ENCODE data around the gene OTUD5.
"Not testable (repeated sequence)": the region's sequence is repeated elsewhere in the genome, so short reads cannot be mapped to it uniquely, and the experiment has no call there.

Gene OTUD5

GRCh38 chrX:48897157-48897624 is 60.2 kb downstream of the OTUD5 start:
- H3K4me1 ChIP-seq (ENCODE audit: control insufficient read depth, insufficient read depth, low read length, poor library complexity, severe bottlenecking): no peaks in the 10 kb centered on the region
- 0 to 1% methylated on average over 17 to 19 of the region's 38 CpGs for WGBS, 2 experiments (ENCODE audit: insufficient coverage in 2 of 2)
- H3K4me3 ChIP-seq (ENCODE audit: extremely low read depth, insufficient read depth, low read length, poor library complexity, severe bottlenecking): peak overlapping the region; percentile 58
- peaks cover 44% of the 10 kb centered on the region for H3K36me3 ChIP-seq (ENCODE audit: control insufficient read depth, insufficient read depth, low read length)
- H3K9me3 ChIP-seq (ENCODE audit: control insufficient read depth, low read length): no peaks in the 10 kb centered on the region
- H3K27ac ChIP-seq (ENCODE audit: low read depth, low read length, severe bottlenecking): peak overlapping the region; percentile 92

GRCh38 chrX:48896611-48897011 is 60.8 kb downstream of the OTUD5 start:
- Histone ChIP-seq H3K4me1 (ENCODE audit: control insufficient read depth, insufficient read depth, low read length, poor library complexity, severe bottlenecking) (no peaks in the 10 kb centered on the region), H3K27ac (ENCODE audit: low read depth, low read length, severe bottlenecking) (peak overlapping the region; percentile 92), H3K9me3 (ENCODE audit: control insufficient read depth, low read length) (no peaks in the 10 kb centered on the region), H3K4me3 (ENCODE audit: extremely low read depth, insufficient read depth, low read length, poor library complexity, severe bottlenecking) (peak overlapping the region; percentile 58), H3K36me3 (ENCODE audit: control insufficient read depth, insufficient read depth, low read length) (peaks cover 38% of the 10 kb centered on the region)
- no CpG with 5 or more reads among the region's 9 CpGs for WGBS, 2 experiments (ENCODE audit: insufficient coverage in 2 of 2)

- Histone ChIP-seq H3K9me3 (ENCODE audit: control insufficient read depth, low read length) (no peaks in the 10 kb centered on the region), H3K27ac (ENCODE audit: low read depth, low read length, severe bottlenecking) (no peak overlapping the region), H3K4me3 (ENCODE audit: extremely low read depth, insufficient read depth, low read length, poor library complexity, severe bottlenecking) (no peak overlapping the region), H3K4me1 (ENCODE audit: control insufficient read depth, insufficient read depth, low read length, poor library complexity, severe bottlenecking) (no peaks in the 10 kb centered on the region), H3K36me3 (ENCODE audit: control insufficient read depth, insufficient read depth, low read length) (peaks cover 27% of the 10 kb centered on the region)
- no CpG with 5 or more reads among the region's 6 CpGs for WGBS, 2 experiments (ENCODE audit: insufficient coverage in 2 of 2)
Observed at GRCh38 chrX:48894891-48895290, 62.5 kb downstream of the OTUD5 start.

GRCh38 chrX:48893556-48894348 is 63.7 kb downstream of the OTUD5 start:
- 100% methylated on average over 4 of the region's 16 CpGs for WGBS, 2 experiments (ENCODE audit: insufficient coverage in 2 of 2)
- Histone ChIP-seq H3K4me1 (ENCODE audit: control insufficient read depth, insufficient read depth, low read length, poor library complexity, severe bottlenecking) (no peaks in the 10 kb centered on the region), H3K4me3 (ENCODE audit: extremely low read depth, insufficient read depth, low read length, poor library complexity, severe bottlenecking) (no peak overlapping the region), H3K36me3 (ENCODE audit: control insufficient read depth, insufficient read depth, low read length) (peaks cover 18% of the 10 kb centered on the region), H3K9me3 (ENCODE audit: control insufficient read depth, low read length) (no peaks in the 10 kb centered on the region), H3K27ac (ENCODE audit: low read depth, low read length, severe bottlenecking) (no peak overlapping the region)

- Histone ChIP-seq H3K4me3 (ENCODE audit: extremely low read depth, insufficient read depth, low read length, poor library complexity, severe bottlenecking) (no peak overlapping the region), H3K4me1 (ENCODE audit: control insufficient read depth, insufficient read depth, low read length, poor library complexity, severe bottlenecking) (no peaks in the 10 kb centered on the region), H3K27ac (ENCODE audit: low read depth, low read length, severe bottlenecking) (no peak overlapping the region), H3K36me3 (ENCODE audit: control insufficient read depth, insufficient read depth, low read length) (peaks cover 18% of the 10 kb centered on the region), H3K9me3 (ENCODE audit: control insufficient read depth, low read length) (no peaks in the 10 kb centered on the region)
- no CpG with 5 or more reads among the region's 4 CpGs for WGBS, 2 experiments (ENCODE audit: insufficient coverage in 2 of 2)
Observed at GRCh38 chrX:48892896-48893295, 64.5 kb downstream of the OTUD5 start.

GRCh38 chrX:48891402-48892288 is 65.8 kb downstream of the OTUD5 start:
- peak overlapping the region; percentile 52 for H3K4me3 ChIP-seq (ENCODE audit: extremely low read depth, insufficient read depth, low read length, poor library complexity, severe bottlenecking)
- H3K9me3 ChIP-seq (ENCODE audit: control insufficient read depth, low read length): no peaks in the 10 kb centered on the region
- peaks cover 18% of the 10 kb centered on the region for H3K36me3 ChIP-seq (ENCODE audit: control insufficient read depth, insufficient read depth, low read length)
- 4 to 5% methylated on average over 25 to 39 of the region's 68 CpGs for WGBS, 2 experiments (ENCODE audit: insufficient coverage in 2 of 2)
- no peak overlapping the region for H3K27ac ChIP-seq (ENCODE audit: low read depth, low read length, severe bottlenecking)
- no peaks in the 10 kb centered on the region for H3K4me1 ChIP-seq (ENCODE audit: control insufficient read depth, insufficient read depth, low read length, poor library complexity, severe bottlenecking)

- Histone ChIP-seq H3K9me3 (ENCODE audit: control insufficient read depth, low read length) (no peaks in the 10 kb centered on the region), H3K4me1 (ENCODE audit: control insufficient read depth, insufficient read depth, low read length, poor library complexity, severe bottlenecking) (no peaks in the 10 kb centered on the region), H3K4me3 (ENCODE audit: extremely low read depth, insufficient read depth, low read length, poor library complexity, severe bottlenecking) (peak overlapping the region; percentile 52), H3K27ac (ENCODE audit: low read depth, low read length, severe bottlenecking) (no peak overlapping the region), H3K36me3 (ENCODE audit: control insufficient read depth, insufficient read depth, low read length) (peaks cover 18% of the 10 kb centered on the region)
- WGBS, 2 experiments (ENCODE audit: insufficient coverage in 2 of 2): 3% methylated on average over 13 of the region's 35 CpGs; no CpG with 5 or more reads in 1 of the 2 experiments
Observed at GRCh38 chrX:48890934-48891401, 66.4 kb downstream of the OTUD5 start.

- Histone ChIP-seq H3K4me1 (ENCODE audit: control insufficient read depth, insufficient read depth, low read length, poor library complexity, severe bottlenecking) (no peaks in the 10 kb centered on the region), H3K4me3 (ENCODE audit: extremely low read depth, insufficient read depth, low read length, poor library complexity, severe bottlenecking) (peak overlapping the region; percentile 52), H3K36me3 (ENCODE audit: control insufficient read depth, insufficient read depth, low read length) (peaks cover 16% of the 10 kb centered on the region), H3K27ac (ENCODE audit: low read depth, low read length, severe bottlenecking) (no peak overlapping the region), H3K9me3 (ENCODE audit: control insufficient read depth, low read length) (no peaks in the 10 kb centered on the region)
- 35 to 50% methylated on average over 5 to 6 of the region's 15 CpGs for WGBS, 2 experiments (ENCODE audit: insufficient coverage in 2 of 2)
Observed at GRCh38 chrX:48890296-48890925, 67.0 kb downstream of the OTUD5 start.

GRCh38 chrX:48886586-48886985 is 70.8 kb downstream of the OTUD5 start:
- H3K4me1 ChIP-seq (ENCODE audit: control insufficient read depth, insufficient read depth, low read length, poor library complexity, severe bottlenecking); H3K9me3 ChIP-seq (ENCODE audit: control insufficient read depth, low read length); H3K27ac ChIP-seq (ENCODE audit: low read depth, low read length, severe bottlenecking); H3K36me3 ChIP-seq (ENCODE audit: control insufficient read depth, insufficient read depth, low read length); H3K4me3 ChIP-seq (ENCODE audit: extremely low read depth, insufficient read depth, low read length, poor library complexity, severe bottlenecking): not testable (repeated sequence)
- WGBS, 2 experiments (ENCODE audit: insufficient coverage in 2 of 2): 60 to 90% methylated on average over 1 to 2 of the region's 5 CpGs

- Histone ChIP-seq H3K4me1 (ENCODE audit: control insufficient read depth, insufficient read depth, low read length, poor library complexity, severe bottlenecking) (no peaks in the 10 kb centered on the region), H3K36me3 (ENCODE audit: control insufficient read depth, insufficient read depth, low read length) (no peaks in the 10 kb centered on the region), H3K9me3 (ENCODE audit: control insufficient read depth, low read length) (no peaks in the 10 kb centered on the region), H3K27ac (ENCODE audit: low read depth, low read length, severe bottlenecking) (no peak overlapping the region), H3K4me3 (ENCODE audit: extremely low read depth, insufficient read depth, low read length, poor library complexity, severe bottlenecking) (no peak overlapping the region)
- 65 to 92% methylated on average over 3 to 6 of the region's 10 CpGs for WGBS, 2 experiments (ENCODE audit: insufficient coverage in 2 of 2)
Observed at GRCh38 chrX:48883729-48884128, 73.7 kb downstream of the OTUD5 start.
